Stimulated activated CD8-positive, alpha-beta memory T cell treated with anti-CD3 and anti-CD28 coated beads, Interleukin-7, amount 100 ng/mL, for 48 hours (primary cell): ENCODE results near the gene R3HDM2.
"Not testable (repeated sequence)": the region's sequence is repeated elsewhere in the genome, so short reads cannot be mapped to it uniquely, and the experiment has no call there.

Experiments
- DNase-seq, 2 donors: peaks; one replicate each; pipeline ENCODE4 v3.0.0-alpha.2; 2020; ENCODE audit warnings: low read depth in 1 of 2; ENCODE audit errors: extremely low read depth in 1 of 2

R3HDM2 gene

DNA sequence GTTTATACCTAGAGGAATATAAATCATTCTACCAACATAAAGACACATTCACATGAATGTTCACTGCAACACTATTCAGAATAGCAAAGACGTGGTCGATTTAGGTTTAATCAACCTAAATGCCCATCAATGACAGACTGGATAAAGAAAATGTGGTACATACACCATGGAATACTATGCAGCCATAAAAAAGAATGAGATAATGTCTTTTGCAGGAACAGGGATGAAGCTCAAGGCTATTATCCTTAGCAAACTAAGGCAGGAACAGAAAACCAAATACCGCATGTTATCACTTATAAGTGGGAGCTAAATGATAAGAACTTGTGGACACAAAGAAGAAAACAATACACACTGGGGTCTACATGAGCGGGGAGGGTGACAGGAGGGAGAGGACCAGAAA lies 94.5 kb downstream of the R3HDM2 start:
- not testable (repeated sequence) for DNase-seq

DNA sequence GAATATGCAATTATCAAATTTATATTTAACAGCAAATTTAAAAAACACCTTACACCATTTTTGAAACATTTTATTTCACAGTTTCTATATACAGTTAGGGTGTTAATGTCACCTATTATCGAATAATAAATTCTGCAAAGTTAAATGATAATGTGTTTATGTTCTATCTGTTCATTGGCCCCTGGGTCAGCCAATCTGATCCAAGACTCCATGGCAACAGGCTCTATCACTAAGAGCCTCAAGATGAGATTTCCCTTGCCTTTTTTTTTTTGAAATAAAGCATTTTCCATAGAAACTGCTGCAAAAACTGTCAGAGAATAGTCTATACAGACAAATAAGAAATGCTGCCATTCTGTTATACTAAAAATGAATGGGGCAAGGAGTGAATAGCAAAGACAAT lies 96.6 kb downstream of the R3HDM2 start:
- DNase-seq: no peak

DNA sequence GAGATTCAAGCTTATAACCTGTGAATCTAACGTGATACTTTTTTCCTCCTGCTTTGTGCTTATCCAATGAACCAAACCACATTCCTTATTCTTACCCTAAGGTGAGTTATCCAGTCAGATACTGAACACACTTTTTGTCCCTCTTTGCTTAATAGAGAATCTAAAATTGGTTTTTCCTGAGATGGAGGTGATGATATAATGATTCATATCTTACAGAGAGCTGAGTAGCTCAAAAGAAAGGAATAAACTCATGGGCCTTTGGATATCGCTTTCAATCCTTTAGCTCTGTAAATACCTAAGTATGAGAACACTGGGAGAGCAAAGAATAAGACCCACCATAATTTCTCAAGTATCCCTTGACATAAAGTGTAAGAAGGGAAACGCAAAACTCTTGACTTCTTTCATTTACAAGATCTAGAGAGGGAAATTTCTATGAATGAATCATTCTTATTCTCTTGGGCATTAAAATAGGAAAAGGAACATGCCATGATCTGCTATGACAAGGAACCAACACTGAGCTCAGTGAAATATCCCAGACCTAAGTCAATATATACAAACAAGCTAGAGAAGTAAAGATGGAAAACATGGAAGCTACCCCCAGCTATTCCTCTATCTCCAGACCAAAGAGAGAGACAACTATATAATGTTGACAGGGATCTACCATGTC lies 98.1 kb downstream of the R3HDM2 start:
- no peak for DNase-seq

DNA sequence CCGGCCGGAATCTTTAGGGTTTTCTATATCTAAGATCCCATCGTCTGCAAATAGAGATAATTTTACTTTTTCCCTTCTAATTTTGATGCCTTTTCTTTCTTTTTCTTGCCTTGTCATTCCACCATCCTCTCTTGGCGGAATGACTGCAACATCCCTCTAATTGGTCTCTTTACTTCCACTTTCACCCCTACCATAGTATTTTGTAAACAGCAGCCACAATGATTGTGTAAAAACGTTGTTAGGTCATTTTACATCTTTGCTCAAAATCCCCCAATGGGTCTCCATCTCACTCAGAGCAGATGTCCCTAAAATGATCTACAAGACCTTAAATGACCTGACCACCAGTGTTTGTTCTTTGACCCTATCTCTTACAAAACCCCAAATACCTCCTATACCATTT lies 99.9 kb downstream of the R3HDM2 start:
- no peak for DNase-seq

DNA sequence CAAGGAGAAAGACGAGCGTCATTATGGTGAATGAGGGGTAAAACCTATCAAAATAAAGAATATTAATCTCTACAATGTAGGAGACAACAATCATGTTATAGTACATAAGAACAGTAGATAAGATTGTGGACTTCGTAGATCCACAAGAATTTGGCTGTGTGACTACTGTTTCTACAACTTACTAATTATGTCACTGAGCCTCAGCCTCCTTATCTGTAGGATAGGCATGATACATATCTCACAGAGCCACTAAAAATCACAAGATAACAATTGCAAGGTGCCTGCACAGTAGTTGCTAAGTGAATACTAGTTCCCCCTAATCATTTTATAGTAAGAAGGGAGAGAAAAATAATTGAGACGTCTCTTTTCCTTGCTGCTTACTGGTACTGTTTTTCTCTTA lies 101.6 kb downstream of the R3HDM2 start:
- no peak for DNase-seq

DNA sequence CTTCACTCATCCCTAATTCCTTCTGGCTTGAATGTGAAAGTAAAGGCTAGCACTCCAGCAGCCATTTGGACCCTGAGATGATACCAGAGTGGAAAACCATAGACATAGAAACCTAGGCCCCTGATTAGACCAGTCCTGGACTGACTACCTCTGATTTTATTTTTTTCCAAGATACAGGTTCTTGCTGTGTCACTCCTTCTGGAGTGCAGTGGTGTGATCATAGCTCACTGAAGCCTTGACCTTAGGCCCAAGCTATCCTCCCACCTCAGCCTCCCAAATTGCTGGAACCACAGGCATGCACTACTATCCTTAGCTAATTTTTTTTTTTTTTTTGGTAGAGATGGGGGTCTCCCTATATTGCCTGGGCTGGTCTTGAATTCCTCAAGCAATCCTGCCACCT lies 105.4 kb downstream of the R3HDM2 start:
- no peak for DNase-seq

DNA sequence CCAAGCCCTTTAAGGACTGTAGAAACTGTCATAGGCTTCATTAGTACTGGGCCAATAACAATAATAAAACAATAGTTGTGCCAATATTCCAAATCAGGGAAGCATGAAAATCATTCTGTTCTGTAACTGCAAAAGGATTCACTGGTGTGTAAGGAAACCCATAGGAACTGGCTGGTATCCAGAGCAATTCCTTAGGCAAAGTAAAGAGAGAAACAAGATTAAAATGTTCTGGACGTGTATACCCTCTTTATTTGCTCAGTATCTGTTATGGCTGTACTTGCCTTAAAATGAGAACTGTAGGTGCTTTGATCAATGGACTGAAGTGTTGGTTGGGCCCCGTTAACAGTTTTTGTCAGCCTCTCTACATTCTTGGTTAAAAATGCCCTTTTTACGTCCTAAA lies 107.4 kb downstream of the R3HDM2 start:
- DNase-seq: no peak

DNA sequence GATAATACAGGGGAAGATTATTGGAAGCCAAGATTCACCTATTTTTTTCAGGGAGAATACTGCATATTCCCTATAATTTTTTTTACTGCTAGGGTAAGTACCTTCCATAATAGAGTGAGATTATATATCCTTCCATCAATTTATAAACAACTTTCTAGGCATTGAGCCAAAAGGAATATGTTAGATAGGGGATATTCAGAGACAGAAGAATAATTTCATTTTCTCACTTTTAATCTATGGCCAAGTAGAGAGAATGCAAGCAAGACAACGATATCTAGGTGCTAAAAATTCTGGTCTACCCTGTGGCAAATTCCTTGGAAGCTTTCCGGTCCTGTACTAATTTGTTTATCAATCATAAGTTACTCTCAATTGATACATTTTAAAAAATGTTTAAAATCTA lies 110.2 kb downstream of the R3HDM2 start:
- no peak for DNase-seq

DNA sequence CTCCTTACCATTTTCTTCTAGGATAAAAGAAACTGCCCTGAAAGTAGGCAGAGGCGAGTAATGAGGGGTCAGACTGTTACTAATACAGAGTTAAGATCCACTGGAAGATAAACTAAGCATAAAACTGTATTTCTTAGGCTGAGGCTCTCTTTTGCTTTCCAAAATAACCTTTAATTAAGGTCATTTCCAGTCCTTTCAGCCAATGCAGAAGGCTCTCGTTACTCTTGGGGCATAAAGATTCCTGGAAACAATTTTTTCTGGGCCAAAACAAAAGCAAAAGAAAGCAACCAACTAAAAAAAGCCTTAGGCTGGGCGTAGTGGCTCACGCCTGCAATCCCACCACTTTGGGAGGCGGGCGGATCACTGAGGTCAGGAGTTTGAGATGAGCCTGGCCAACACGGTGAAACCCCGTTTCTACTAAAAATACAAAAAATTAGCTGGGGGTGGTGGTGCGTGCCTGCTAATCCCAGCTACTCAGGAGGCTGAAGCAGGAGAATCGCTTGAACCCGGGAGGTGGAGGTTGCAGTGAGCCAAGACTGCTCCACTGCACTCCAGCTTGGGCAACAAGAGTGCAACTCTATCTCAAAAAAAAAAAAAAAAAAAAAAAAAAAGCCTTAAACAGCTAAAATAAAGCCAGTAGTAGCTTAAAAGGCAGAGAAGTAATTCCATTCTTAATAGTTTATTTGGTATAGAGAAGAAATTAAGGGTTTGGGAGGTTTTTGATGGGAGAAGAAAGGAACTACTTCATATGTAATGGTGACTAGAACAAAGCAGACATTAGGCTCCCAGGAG lies 111.0 kb downstream of the R3HDM2 start:
- no peak for DNase-seq

DNA sequence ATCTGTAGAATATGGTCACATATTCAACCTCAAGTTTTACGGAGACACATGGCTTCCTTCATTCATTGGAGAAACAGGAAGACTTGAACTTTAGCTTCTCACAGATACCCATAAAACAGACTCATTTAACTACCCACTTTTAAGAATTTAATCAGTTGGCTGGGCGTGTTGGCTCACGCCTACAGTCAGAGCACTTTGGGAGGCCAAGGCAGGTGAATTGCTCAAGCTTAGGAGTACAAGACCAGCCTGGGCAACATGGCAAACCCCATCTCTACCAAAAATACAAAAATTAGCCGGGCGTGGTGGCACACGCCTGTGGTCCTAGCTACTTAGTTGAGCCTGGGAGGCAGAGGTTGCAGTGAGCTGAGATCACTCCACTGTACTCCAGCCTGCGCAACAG lies 115.2 kb downstream of the R3HDM2 start:
- no peak for DNase-seq

DNA sequence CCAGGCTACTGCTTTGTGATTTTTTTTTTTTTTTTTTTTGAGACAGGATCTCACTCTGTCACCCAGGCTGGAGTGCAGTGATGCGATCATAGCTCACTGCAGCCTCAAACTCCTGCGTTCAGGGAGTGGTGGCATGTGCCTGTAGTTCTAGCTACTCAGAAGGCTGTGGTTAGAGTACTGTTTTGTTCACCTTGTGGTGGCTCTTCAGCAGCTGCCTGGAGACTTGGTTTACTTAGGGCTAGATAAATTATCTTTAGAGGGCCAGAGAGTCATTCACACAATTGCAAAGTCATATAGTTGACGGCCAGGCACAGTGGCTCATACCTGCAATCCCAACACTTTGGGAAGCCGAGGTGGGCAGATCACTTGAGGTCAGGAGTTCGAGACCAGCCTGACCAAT lies 118.6 kb downstream of the R3HDM2 start:
- DNase-seq: not testable (repeated sequence)

DNA sequence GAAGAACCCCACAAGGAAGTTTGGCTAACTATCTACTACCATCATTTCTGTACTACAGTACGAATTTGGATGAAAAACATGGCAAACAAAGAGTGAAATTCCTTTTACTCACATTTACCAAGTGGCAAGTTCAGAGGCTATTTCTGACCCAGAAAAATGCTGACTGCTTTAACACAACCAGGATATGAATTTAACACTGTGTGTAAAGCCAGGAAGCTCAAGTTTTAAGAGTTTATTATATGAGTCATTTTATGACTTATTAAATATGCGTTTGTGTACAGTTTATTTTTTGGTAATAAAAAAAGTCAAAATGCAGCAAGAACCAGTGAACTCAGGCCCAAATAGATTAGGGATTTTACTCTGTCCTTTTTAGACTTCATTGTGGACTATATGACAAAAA lies 121.4 kb downstream of the R3HDM2 start:
- DNase-seq: no peak

DNA sequence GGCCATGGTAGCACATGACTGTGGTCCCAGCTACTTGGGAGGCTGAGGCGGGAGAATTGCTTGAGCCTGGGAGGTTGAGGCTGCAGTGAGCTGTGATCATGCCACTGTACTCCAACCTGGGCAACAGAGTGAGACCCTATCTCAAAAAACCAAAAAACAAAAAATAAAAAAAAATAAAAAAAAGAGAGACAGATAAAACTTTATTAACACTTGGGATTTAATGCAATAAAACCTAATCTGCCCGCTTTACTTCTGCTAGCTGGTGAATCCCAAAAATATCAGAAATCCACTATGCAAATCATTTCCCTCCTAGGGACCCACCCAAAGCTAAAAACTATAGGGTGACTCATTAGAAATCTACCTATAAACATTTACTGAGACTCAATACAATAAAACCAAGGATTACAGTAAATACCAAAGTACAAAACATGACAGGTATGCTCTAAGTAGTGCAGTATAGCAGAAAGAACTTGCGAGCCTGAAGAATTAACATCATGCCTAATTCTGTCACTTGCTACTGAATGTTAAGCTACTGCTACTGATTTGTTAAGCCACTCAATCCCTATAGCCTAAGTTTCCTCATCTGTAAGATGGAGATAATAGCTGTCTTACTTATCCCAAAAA lies 129.8 kb downstream of the R3HDM2 start:
- DNase-seq: no peak

DNA sequence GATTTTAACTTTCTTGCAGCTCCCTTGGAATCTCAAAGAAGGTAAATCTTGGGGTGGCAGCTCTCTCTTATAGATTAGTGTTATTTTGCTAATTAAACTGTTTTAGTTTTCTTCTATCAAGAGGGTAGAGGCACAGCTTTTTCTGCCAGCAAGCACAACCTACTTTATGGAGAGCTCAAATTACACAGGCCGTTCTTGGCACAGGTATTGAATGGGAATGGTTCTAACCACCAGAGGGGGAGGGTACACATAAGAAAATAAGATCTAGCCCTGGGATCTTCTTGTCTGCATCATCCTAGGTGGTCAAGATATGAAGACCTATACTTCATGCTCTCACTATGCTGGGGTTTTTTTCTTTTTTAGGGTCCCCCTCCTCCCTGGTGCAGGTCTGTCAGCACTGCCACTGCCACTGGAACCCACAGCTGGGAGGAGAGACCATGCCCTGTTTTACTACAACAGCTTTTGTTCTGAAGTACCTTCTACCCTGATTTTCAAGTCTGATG lies 131.3 kb downstream of the R3HDM2 start:
- no peak for DNase-seq

DNA sequence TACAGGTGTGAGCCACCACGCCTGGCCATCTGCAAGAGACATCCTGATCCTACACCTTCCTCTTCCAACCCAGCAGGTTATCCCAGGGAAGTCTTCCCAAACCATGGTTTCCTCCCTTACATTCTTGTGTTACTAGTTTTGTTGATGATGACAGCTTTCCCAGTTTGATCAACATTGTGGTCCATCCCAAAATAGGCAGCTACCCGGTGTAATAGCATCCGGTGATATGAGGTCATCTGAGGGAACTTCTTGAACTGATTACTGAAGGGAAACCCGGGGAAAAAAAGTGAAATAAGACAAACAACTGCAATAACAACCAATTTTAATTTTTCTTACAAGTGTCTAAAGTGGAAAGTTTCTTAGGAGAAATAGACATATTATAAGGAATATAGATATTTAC lies 134.6 kb downstream of the R3HDM2 start:
- no peak for DNase-seq

DNA sequence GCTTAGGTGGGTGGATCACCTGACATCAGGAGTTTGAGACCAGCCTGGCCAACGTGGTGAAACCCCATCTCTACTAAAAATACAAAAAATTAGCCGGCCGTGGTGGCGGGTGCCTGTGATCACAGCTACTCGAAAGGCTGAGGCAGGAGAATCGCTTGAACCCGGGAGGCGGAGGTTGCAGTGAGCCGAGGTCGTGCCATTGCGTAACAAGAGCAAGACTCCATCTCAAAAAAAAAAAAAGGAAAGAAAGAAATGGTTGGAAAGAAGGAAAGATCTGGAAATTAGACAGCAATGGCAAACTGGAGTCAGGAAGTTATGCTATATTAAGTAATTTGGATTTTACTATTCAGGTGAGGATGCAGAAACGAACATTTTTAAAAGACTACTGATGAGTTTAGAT lies 148.8 kb downstream of the R3HDM2 start:
- DNase-seq: not testable (repeated sequence)

DNA sequence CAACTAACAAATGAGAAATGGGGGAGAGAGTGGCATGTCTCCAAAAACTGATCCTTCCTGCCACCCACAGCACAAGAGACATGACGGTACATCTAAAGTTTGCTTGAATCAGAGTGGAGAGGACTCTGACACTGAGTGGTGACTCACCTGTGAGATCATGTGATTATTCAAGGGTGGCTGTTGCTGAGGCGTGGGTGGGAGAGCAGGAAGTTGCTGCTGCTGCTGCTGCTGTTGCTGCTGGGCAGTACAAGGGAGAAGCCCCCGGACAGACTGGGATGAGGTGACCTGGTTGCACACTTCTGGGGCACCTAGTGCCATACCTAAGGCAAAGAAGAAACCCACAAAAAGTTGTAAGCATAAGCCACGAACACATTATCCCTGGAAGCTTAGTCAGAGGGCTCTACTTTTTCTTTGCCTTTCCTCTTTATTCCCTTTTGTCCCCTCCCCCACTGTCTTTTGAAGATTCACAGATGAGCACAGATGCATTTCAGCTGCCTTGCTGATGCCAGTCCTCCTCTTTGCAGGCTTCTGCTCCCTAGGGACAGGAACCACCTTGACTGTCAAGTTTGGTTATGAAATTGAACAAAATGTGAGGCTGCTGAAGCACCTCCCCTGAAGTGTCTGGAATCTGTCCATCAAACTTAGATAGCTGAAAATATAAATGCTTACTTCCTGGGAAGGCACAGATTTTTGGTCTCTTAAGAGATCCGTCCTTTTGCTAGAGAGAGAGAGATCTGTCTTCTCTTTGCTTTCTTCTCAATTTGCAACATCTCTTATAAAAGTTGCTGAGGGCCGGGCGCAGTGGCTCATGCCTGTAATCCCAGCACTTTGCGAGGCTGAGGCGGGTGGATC lies 150.4 kb downstream of the R3HDM2 start:
- peak; percentile 46 to 81 for DNase-seq

DNA sequence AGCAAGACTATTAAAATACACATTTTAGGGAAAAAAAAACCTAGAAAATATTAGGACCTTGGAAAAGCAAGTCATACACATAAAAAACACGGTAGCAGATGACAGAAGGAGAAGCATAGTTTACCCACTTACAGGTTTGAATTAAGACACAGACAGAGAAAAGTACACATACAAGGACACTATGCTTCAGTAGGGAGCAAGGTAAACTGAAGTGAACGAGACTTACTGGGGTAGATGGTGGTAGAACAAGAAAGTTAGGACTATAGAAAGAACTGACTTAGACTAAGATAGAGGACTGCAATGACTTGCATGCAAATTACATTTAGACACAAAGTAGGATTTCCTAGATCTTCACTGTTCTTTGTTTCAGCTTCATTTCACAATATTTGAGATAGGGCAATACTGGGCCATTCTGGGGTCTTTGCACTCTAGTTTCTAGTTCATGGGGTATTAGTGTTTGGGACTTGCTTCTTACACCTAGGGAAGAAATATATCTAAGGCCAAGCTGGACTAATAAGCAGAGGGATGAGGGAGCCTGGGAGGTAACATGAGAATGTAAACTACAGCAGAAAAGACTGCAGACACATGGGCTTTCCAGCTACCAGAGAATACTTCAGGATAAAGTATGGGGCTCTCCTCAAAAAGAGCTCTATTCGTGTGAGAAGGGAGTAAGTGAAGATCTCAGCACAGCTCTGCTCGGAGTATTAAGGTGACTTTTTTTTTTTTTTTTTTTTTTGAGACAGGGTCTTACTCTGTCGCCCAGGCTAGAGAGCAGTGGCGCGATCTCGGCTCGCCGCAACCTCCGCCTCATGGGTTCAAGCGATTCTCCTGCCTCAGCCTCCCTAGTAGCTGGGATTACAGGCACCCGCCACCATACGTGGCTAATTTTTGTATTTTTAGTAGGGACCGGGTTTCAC lies 152.1 kb downstream of the R3HDM2 start:
- no peak for DNase-seq

DNA sequence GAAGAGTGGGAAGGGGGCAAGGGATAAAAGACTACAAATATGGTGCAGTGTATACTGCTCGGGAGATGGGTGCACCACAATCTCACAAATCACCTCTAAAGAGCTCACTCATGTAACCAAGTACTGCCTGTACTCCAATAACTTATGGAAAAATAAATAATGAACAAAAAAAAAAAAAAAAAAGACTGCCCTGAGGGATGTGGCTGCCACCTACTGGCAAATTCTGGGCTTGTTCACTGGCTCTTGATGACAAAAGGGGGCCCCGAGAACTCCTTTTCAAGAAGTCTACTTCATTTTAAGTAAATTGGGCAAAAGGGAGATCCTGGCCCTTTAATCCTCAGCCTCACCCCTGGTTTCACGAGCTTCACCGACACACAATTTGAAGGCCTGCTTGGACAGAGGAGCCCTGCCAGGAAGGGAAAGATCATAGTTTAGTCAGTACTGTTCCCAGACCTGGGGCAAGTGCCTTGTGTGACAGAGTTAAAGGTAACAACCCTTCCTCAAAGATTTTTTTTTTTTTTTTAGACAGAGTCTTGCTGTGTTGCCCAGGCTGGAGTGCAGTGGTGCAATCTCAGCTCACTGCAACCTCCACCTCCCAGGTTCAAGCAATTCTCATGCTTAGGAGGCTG lies 153.8 kb downstream of the R3HDM2 start:
- DNase-seq: peak in 1 of 2 donors; percentile 12
